Parathyroid adenoma (tissue), 2 donors: ENCODE results near the gene IL17REL.

Experiments
- H2AFZ ChIP-seq: fragments of 300-600 bp; sonication (generic); one replicate; pipeline ENCODE4 v1.7.0; 2017; ENCODE audit warnings: antibody characterized with exemption, mild to moderate bottlenecking
- H3K27ac ChIP-seq: fragments of 300-600 bp; sonication (generic); one replicate; pipeline ENCODE4 v1.7.0; 2017
- H3K27me3 ChIP-seq: fragments of 300-600 bp; sonication (generic); one replicate; pipeline ENCODE4 v1.7.0; 2017; ENCODE audit warnings: low read length; ENCODE audit not compliant: control insufficient read depth, insufficient read depth
- H3K36me3 ChIP-seq: fragments of 300-600 bp; sonication (generic); one replicate; pipeline ENCODE4 v1.7.0; 2017; ENCODE audit warnings: low read length; ENCODE audit not compliant: control insufficient read depth, insufficient read depth
- H3K4me1 ChIP-seq: fragments of 300-600 bp; sonication (generic); one replicate; pipeline ENCODE4 v1.7.0; 2017; ENCODE audit warnings: control low read depth
- H3K4me2 ChIP-seq: fragments of 300-600 bp; sonication (generic); one replicate; pipeline ENCODE4 v1.7.0; 2017; ENCODE audit warnings: low read length
- H3K4me3 ChIP-seq: fragments of 300-600 bp; sonication (generic); one replicate; pipeline ENCODE4 v1.7.0; 2017; ENCODE audit warnings: low read depth, low read length
- H3K79me2 ChIP-seq: fragments of 300-600 bp; sonication (generic); one replicate; pipeline ENCODE4 v1.7.0; 2017; ENCODE audit warnings: control low read depth
- H3K9ac ChIP-seq: fragments of 300-600 bp; sonication (generic); one replicate; pipeline ENCODE4 v1.7.0; 2017; ENCODE audit warnings: mild to moderate bottlenecking
- H3K9me3 ChIP-seq: fragments of 300-600 bp; sonication (generic); one replicate; pipeline ENCODE4 v1.7.0; 2017; ENCODE audit warnings: low read length; ENCODE audit not compliant: control insufficient read depth
- CTCF ChIP-seq: fragments of 300-600 bp; sonication (generic); IDR thresholded peaks from one replicate; pipeline ENCODE4 v1.7.0; 2017; ENCODE audit warnings: antibody characterized with exemption, mild to moderate bottlenecking
- donor health status: primary hyperparathyroidism.

Gene IL17REL

GRCh38 chr22:49956914-49957825, 55.4 kb downstream of the IL17REL start:
- no peaks in the 10 kb centered on the region for H3K79me2 ChIP-seq
- H3K27ac ChIP-seq, result no peak overlapping the region
- no peaks in the 10 kb centered on the region for H3K4me1 ChIP-seq
- no peak overlapping the region for H3K4me3 ChIP-seq
- TF ChIP-seq CTCF, result no peak
- no peaks in the 10 kb centered on the region for H3K9me3 ChIP-seq
- H2AFZ ChIP-seq, result no peak overlapping the region
- no peaks in the 10 kb centered on the region for H3K27me3 ChIP-seq
- no peak overlapping the region for H3K9ac ChIP-seq
- no peaks in the 10 kb centered on the region for H3K36me3 ChIP-seq
- no peak overlapping the region for H3K4me2 ChIP-seq

GRCh38 chr22:49956418-49956770, 56.2 kb downstream of the IL17REL start:
- H2AFZ ChIP-seq, result no peak overlapping the region
- no peak overlapping the region for H3K4me2 ChIP-seq
- no peak overlapping the region for H3K27ac ChIP-seq
- no peaks in the 10 kb centered on the region for H3K27me3 ChIP-seq
- no peaks in the 10 kb centered on the region for H3K79me2 ChIP-seq
- no peaks in the 10 kb centered on the region for H3K9me3 ChIP-seq
- no peak overlapping the region for H3K4me3 ChIP-seq
- H3K36me3 ChIP-seq, result no peaks in the 10 kb centered on the region
- H3K9ac ChIP-seq, result no peak overlapping the region
- no peak for TF ChIP-seq CTCF
- H3K4me1 ChIP-seq, result peaks cover under 1% of the 10 kb centered on the region

GRCh38 chr22:49955581-49956417, 56.8 kb downstream of the IL17REL start:
- Histone ChIP-seq H3K4me2 (no peak overlapping the region), H3K27me3 (no peaks in the 10 kb centered on the region), H3K4me1 (peaks cover 3% of the 10 kb centered on the region), H3K27ac (no peak overlapping the region), H3K79me2 (no peaks in the 10 kb centered on the region), H3K9ac (no peak overlapping the region), H3K4me3 (no peak overlapping the region), H3K36me3 (no peaks in the 10 kb centered on the region), H3K9me3 (no peaks in the 10 kb centered on the region), H2AFZ (no peak overlapping the region)
- no peak for TF ChIP-seq CTCF

- peaks cover 3% of the 10 kb centered on the region for H3K4me1 ChIP-seq
- no peak overlapping the region for H2AFZ ChIP-seq
- no peaks in the 10 kb centered on the region for H3K79me2 ChIP-seq
- no peak overlapping the region for H3K27ac ChIP-seq
- H3K27me3 ChIP-seq, result no peaks in the 10 kb centered on the region
- H3K9ac ChIP-seq, result no peak overlapping the region
- no peak overlapping the region for H3K4me2 ChIP-seq
- no peaks in the 10 kb centered on the region for H3K36me3 ChIP-seq
- TF ChIP-seq CTCF, result no peak
- H3K9me3 ChIP-seq, result no peaks in the 10 kb centered on the region
- H3K4me3 ChIP-seq, result no peak overlapping the region
These were observed 57.5 kb downstream of the IL17REL start for GRCh38 chr22:49954991-49955580.
